ENCODE results near the gene KRR1. TPM values are rescaled to one million over a fixed set of nuclear protein-coding genes. Genes with fewer than 3 reads are reported as not detected.

KRR1 gene
- total RNA-seq, 1 donor from 2014 or later = 56.9 TPM

- Histone ChIP-seq H3K79me2 (ENCODE audit: insufficient read depth, low read length) (no peaks in the 10 kb centered on the region), H3K27me3 (ENCODE audit: insufficient read depth, low read length) (no peaks in the 10 kb centered on the region), H3K9me3 (ENCODE audit: insufficient read depth, low read depth, low read length) (no peaks in the 10 kb centered on the region), H4K20me1 (ENCODE audit: insufficient read depth, low read length) (no peaks in the 10 kb centered on the region), H3K9ac (ENCODE audit: low read length) (no peak overlapping the region), H3K4me1 (ENCODE audit: insufficient read depth, low read length) (peaks cover 15% of the 10 kb centered on the region), H3K27ac (ENCODE audit: low read depth, low read length) (no peak overlapping the region), H3K4me3 (ENCODE audit: insufficient read depth, low read depth, low read length) (no peak overlapping the region), H3K4me2 (ENCODE audit: low read length) (peak overlapping the region; percentile 17), H3K36me3 (ENCODE audit: insufficient read depth, low read length) (no peaks in the 10 kb centered on the region), H2AFZ (ENCODE audit: low read depth, low read length) (no peak overlapping the region)
- no peaks in the 10 kb centered on the region for H3K36me3 Mint-ChIP-seq (ENCODE audit: low read depth, unreplicated experiment)
- no peaks in the 10 kb centered on the region for H3K27me3 Mint-ChIP-seq (ENCODE audit: low read depth, unreplicated experiment)
- FAIRE-seq (no peak), DNase-seq (ENCODE audit: low read depth) (peak; percentile 72)
- H3K4me1 Mint-ChIP-seq (ENCODE audit: low read depth, unreplicated experiment) = peaks cover 19% of the 10 kb centered on the region
- no peak overlapping the region for H3K27ac Mint-ChIP-seq (ENCODE audit: unreplicated experiment)
- TF ChIP-seq, protein P1, sequence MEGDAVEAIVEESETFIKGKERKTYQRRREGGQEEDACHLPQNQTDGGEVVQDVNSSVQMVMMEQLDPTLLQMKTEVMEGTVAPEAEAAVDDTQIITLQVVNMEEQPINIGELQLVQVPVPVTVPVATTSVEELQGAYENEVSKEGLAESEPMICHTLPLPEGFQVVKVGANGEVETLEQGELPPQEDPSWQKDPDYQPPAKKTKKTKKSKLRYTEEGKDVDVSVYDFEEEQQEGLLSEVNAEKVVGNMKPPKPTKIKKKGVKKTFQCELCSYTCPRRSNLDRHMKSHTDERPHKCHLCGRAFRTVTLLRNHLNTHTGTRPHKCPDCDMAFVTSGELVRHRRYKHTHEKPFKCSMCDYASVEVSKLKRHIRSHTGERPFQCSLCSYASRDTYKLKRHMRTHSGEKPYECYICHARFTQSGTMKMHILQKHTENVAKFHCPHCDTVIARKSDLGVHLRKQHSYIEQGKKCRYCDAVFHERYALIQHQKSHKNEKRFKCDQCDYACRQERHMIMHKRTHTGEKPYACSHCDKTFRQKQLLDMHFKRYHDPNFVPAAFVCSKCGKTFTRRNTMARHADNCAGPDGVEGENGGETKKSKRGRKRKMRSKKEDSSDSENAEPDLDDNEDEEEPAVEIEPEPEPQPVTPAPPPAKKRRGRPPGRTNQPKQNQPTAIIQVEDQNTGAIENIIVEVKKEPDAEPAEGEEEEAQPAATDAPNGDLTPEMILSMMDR (IDR thresholded peaks at IDR 0.05; ENCODE audit: insufficient read depth, low read depth, low read length) = no peak
- no peak overlapping the region for H3K4me3 Mint-ChIP-seq (ENCODE audit: unreplicated experiment)
- no peaks in the 10 kb centered on the region for H3K9me3 Mint-ChIP-seq (ENCODE audit: unreplicated experiment)
Measured at GRCh38 chr12:75550401-75551240, 39.2 kb upstream of the KRR1 start.

- Histone ChIP-seq H3K4me2 (ENCODE audit: low read length) (peak overlapping the region; percentile 17), H3K4me3 (ENCODE audit: insufficient read depth, low read depth, low read length) (no peak overlapping the region), H3K4me1 (ENCODE audit: insufficient read depth, low read length) (peaks cover 15% of the 10 kb centered on the region), H3K36me3 (ENCODE audit: insufficient read depth, low read length) (no peaks in the 10 kb centered on the region), H4K20me1 (ENCODE audit: insufficient read depth, low read length) (no peaks in the 10 kb centered on the region), H3K9me3 (ENCODE audit: insufficient read depth, low read depth, low read length) (no peaks in the 10 kb centered on the region), H2AFZ (ENCODE audit: low read depth, low read length) (no peak overlapping the region), H3K27ac (ENCODE audit: low read depth, low read length) (no peak overlapping the region), H3K27me3 (ENCODE audit: insufficient read depth, low read length) (no peaks in the 10 kb centered on the region), H3K79me2 (ENCODE audit: insufficient read depth, low read length) (no peaks in the 10 kb centered on the region), H3K9ac (ENCODE audit: low read length) (no peak overlapping the region)
- DNase-seq (ENCODE audit: low read depth) (no peak), FAIRE-seq (no peak)
- Mint-ChIP-seq H3K9me3 (ENCODE audit: unreplicated experiment) (no peaks in the 10 kb centered on the region), H3K27me3 (ENCODE audit: low read depth, unreplicated experiment) (no peaks in the 10 kb centered on the region), H3K4me1 (ENCODE audit: low read depth, unreplicated experiment) (peaks cover 19% of the 10 kb centered on the region), H3K27ac (ENCODE audit: unreplicated experiment) (no peak overlapping the region), H3K4me3 (ENCODE audit: unreplicated experiment) (no peak overlapping the region), H3K36me3 (ENCODE audit: low read depth, unreplicated experiment) (no peaks in the 10 kb centered on the region)
- TF ChIP-seq, protein P1 (IDR thresholded peaks at IDR 0.05; ENCODE audit: insufficient read depth, low read depth, low read length) = no peak
- TF ChIP-seq EZH2 (IDR thresholded peaks at IDR 0.05; ENCODE audit: insufficient read depth, low read length) = no peak
Measured at GRCh38 chr12:75549989-75550388, 38.6 kb upstream of the KRR1 start.

- peaks cover 12% of the 10 kb centered on the region for H3K4me1 Mint-ChIP-seq (ENCODE audit: low read depth, unreplicated experiment)
Measured at GRCh38 chr12:75548879-75549278, 37.5 kb upstream of the KRR1 start.

More at GRCh38 chr12:75548879-75549278, 37.5 kb upstream of the KRR1 start:
- H3K4me3 Mint-ChIP-seq (ENCODE audit: unreplicated experiment) = no peak overlapping the region
- H3K9me3 ChIP-seq (ENCODE audit: insufficient read depth, low read depth, low read length) = no peaks in the 10 kb centered on the region
- H3K36me3 Mint-ChIP-seq (ENCODE audit: low read depth, unreplicated experiment) = no peaks in the 10 kb centered on the region
- H3K9me3 Mint-ChIP-seq (ENCODE audit: unreplicated experiment) = no peaks in the 10 kb centered on the region
- H3K27me3 ChIP-seq (ENCODE audit: insufficient read depth, low read length) = no peaks in the 10 kb centered on the region
- H3K4me3 ChIP-seq (ENCODE audit: insufficient read depth, low read depth, low read length) = no peak overlapping the region
- no peak overlapping the region for H3K9ac ChIP-seq (ENCODE audit: low read length)
- no peak for TF ChIP-seq EZH2 (IDR thresholded peaks at IDR 0.05; ENCODE audit: insufficient read depth, low read length)
- TF ChIP-seq, protein P1 (IDR thresholded peaks at IDR 0.05; ENCODE audit: insufficient read depth, low read depth, low read length) = no peak
- no peak overlapping the region for H3K27ac ChIP-seq (ENCODE audit: low read depth, low read length)
- H3K79me2 ChIP-seq (ENCODE audit: insufficient read depth, low read length) = no peaks in the 10 kb centered on the region
- no peak overlapping the region for H3K27ac Mint-ChIP-seq (ENCODE audit: unreplicated experiment)
- H4K20me1 ChIP-seq (ENCODE audit: insufficient read depth, low read length) = no peaks in the 10 kb centered on the region
- H3K27me3 Mint-ChIP-seq (ENCODE audit: low read depth, unreplicated experiment) = no peaks in the 10 kb centered on the region
- H3K4me1 ChIP-seq (ENCODE audit: insufficient read depth, low read length) = peaks cover 8% of the 10 kb centered on the region
- no peaks in the 10 kb centered on the region for H3K36me3 ChIP-seq (ENCODE audit: insufficient read depth, low read length)
- FAIRE-seq (no peak), DNase-seq (ENCODE audit: low read depth) (no peak)
- no peak overlapping the region for H2AFZ ChIP-seq (ENCODE audit: low read depth, low read length)
- no peak overlapping the region for H3K4me2 ChIP-seq (ENCODE audit: low read length)
